Sigmoid colon (tissue), 7 donors: ENCODE data around the gene WDTC1. TPM values are rescaled to one million over a fixed set of nuclear protein-coding genes. Genes with fewer than 3 reads are reported as not detected.
A peak's percentile ranks its signal among the peaks of the same experiment; 100 is the strongest.
"Not testable (repeated sequence)": the region's sequence is repeated elsewhere in the genome, so short reads cannot be mapped to it uniquely, and the experiment has no call there.

ENCODE experiments used
- DNase-seq: peaks from one replicate; pipeline ENCODE4 v3.0.0-alpha.2; 2019
- H3K27ac ChIP-seq, 4 donors: fragments of 200-600 bp; sonication (generic); one replicate each; pipeline ENCODE4 v1.5.1; 2016 to 2019; ENCODE audit warnings: mild to moderate bottlenecking in 1 of 4
- H3K27me3 ChIP-seq, 3 donors: fragments of 200-600 bp; sonication (generic); one replicate each; pipeline ENCODE4 v1.5.1; 2019; ENCODE audit warnings: mild to moderate bottlenecking in 1 of 3
- H3K36me3 ChIP-seq, 4 donors: fragments of 200-600 bp; sonication (generic); one replicate each; pipeline ENCODE4 v1.5.1; 2016 to 2019
- H3K4me1 ChIP-seq, 4 donors: fragments of 200-600 bp; sonication (generic); one replicate each; pipeline ENCODE4 v1.5.1; 2017 to 2019
- H3K4me3 ChIP-seq, 4 donors: fragments of 200-600 bp; sonication (generic); one replicate each; pipeline ENCODE4 v1.5.1; 2017 to 2019; ENCODE audit warnings: mild to moderate bottlenecking in 2 of 4, moderate library complexity in 1 of 4
- H3K9me3 ChIP-seq, 4 donors: fragments of 200-600 bp in 3 of 4; sonication (generic) in 3 of 4; one replicate each; pipeline versions ENCODE4 v1.5.1 to v1.6.1; 2013 to 2019
- CTCF ChIP-seq, 4 experiments: fragments of 450-650 bp in 3 of 4; fragments of 200-600 bp in 1 of 4; IDR thresholded peaks; one replicate each; pipeline ENCODE4 v1.5.1; 2016 to 2019; ENCODE audit warnings: antibody characterized with exemption in 4 of 4, mild to moderate bottlenecking in 3 of 4, moderate library complexity in 2 of 4
- EP300 ChIP-seq, 4 donors: sonication (generic); formaldehyde crosslinking; IDR thresholded peaks; one replicate each; pipeline ENCODE4 v1.6.1; 2017; ENCODE audit warnings: antibody characterized with exemption in 4 of 4
- POLR2A ChIP-seq, 2 donors: fragments of 450-650 bp; IDR thresholded peaks; one replicate each; pipeline ENCODE4 v1.6.1; 2016; ENCODE audit warnings: antibody characterized with exemption in 2 of 2, mild to moderate bottlenecking in 2 of 2, moderate library complexity in 2 of 2
- POLR2AphosphoS5 ChIP-seq, 4 donors: sonication (generic); formaldehyde crosslinking; IDR thresholded peaks; one replicate each; pipeline ENCODE4 v1.6.1; 2017; ENCODE audit warnings: antibody characterized with exemption in 4 of 4
- WGBS, 2 donors: extraction: QIAGEN DNeasy Blood & Tissue Kit; methylation state at CpG; one replicate each; pipeline ENCODE4 v1.1.7; 2013; 5-methylcytosine and 5-hydroxymethylcytosine counted together
- intact Hi-C: fragments of 100-400 bp; cut with DNase I; formaldehyde crosslinking; loops from one replicate; pipeline ENCODE4 v1.15.1; 2023
- polyA plus RNA-seq, 3 donors: library from polyadenylated mRNA; stranded (reverse); fragments of 200-250 nt; gene quantifications; one replicate each; pipeline ENCODE4 v1.2.3, GENCODE V29; 2013
- total RNA-seq, 4 donors: library from RNA; depleted of rRNA; stranded (reverse); fragments of >200 nt; gene quantifications; one replicate each; pipeline ENCODE4 v1.1.0, GENCODE V29; 2016
- donor health status: healthy with polysubstance abuse.
- donor health status: Bipolar disorder and iron deficiency.
- donor health status: healthy.

WDTC1 gene
- total RNA-seq: 10 to 100 TPM; 27.5 to 32.4 (median 29.6) TPM
- polyA plus RNA-seq: 10 to 100 TPM; 15.0 to 26.5 (median 21.3) TPM

DNA sequence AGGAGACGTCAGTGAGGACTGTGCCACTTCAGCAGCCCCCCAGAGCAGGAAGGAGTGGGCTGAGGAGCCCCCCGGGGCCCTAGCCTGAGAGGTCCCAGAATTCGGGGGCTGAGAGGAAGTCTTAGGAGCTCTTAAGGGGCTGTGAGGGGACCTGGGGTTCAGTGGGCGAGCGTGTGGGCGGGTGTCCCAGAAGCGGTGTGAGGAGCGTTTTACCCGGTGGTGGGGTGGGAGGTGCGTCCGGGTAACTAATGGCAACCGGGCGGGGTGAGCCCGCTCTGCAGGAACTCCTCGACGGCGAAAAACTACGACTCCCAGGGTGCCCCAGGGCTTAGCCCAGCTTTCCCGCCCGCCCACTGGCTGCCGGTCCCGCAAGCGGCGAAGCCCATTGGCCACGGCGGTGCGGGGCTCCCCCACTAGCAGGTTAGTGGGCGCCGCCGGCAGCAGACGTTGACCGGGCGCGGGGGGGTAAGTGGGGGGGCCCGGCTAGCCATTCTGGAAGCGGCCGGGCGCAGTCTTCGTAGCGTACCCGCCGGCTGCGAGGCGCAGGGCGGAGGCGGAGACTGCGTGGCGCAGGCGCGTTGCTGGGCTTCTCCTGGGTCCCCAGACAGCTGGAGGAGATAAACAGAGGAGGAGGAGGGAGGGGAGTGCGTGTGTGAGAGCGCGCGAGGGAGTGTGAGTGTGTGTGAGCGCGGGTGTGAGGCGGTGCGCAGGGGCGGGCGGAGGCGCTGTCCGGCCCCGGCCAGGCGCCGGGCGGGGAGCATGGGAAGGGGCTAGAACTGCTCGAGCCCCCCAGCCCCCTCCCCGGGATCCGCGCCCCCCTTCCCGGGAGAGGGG, at the start of gene WDTC1:
Gene WDTC1 (plus strand): TSS at position 584 of the 834 bp plus-strand sequence. CDS start 26,423 bp downstream, outside the sequence.
- Histone ChIP-seq H3K4me3 (peak within 1 kb of the TSS; percentile 84 to 100 (median 92)), H3K36me3 (no peaks in the 10 kb centered on the region), H3K4me1 (peaks cover 0 to 27% (median 21%) of the 10 kb centered on the region in 4 donors), H3K27ac (peak within 1 kb of the TSS; percentile 89 to 93 (median 91)), H3K27me3 (no peaks in the 10 kb centered on the region), H3K9me3 (no peaks in the 10 kb centered on the region)
- intact Hi-C loops: loop anchor here (5.0 kb wide), 1 partner anchor 82 kb away; no protein-coding TSS in a partner anchor
- 1% methylated on average over 71 of the region's 71 CpGs for WGBS, 2 donors
- TF ChIP-seq CTCF (IDR thresholded peaks at IDR 0.05): no peak
- peak; percentile 32 to 55 for TF ChIP-seq POLR2A (IDR thresholded peaks at IDR 0.05)
- peak; percentile 53 to 77 (median 74) for TF ChIP-seq POLR2AphosphoS5 (IDR thresholded peaks at IDR 0.05)
- DNase-seq: peak; percentile 99

GRCh38 chr1:27184665-27185064, 49.8 kb upstream of the WDTC1 start:
- H3K27ac ChIP-seq, DNase-seq, intact Hi-C loops, H3K4me1 ChIP-seq, H3K9me3 ChIP-seq, H3K27me3 ChIP-seq, H3K4me3 ChIP-seq, H3K36me3 ChIP-seq: not testable (repeated sequence)
- WGBS, 2 donors: 63 to 82% methylated on average over 3 of the region's 3 CpGs

- Histone ChIP-seq H3K4me1 (no peaks in the 10 kb centered on the region), H3K27me3 (no peaks in the 10 kb centered on the region), H3K9me3 (no peaks in the 10 kb centered on the region), H3K27ac (peak overlapping the region in 1 of 4 donors; percentile 1), H3K4me3 (no peak overlapping the region), H3K36me3 (no peaks in the 10 kb centered on the region)
- 22 to 65% methylated on average over 8 of the region's 8 CpGs for WGBS, 2 donors
- DNase-seq: no peak
- TF ChIP-seq POLR2A (IDR thresholded peaks at IDR 0.05) (no peak), CTCF (IDR thresholded peaks at IDR 0.05) (no peak), EP300 (IDR thresholded peaks at IDR 0.05) (no peak), POLR2AphosphoS5 (IDR thresholded peaks at IDR 0.05) (no peak)
- intact Hi-C loops: no loop called here
Measured at GRCh38 chr1:27192039-27192529, 42.3 kb upstream of the WDTC1 start.

GRCh38 chr1:27193194-27193593, 41.2 kb upstream of the WDTC1 start:
- 95 to 99% methylated on average over 1 of the region's 1 CpG for whole genome bisulfite sequencing, 2 donors
- DNase-seq: no peak
- TF ChIP-seq POLR2A (IDR thresholded peaks at IDR 0.05) (no peak), EP300 (IDR thresholded peaks at IDR 0.05) (no peak), POLR2AphosphoS5 (IDR thresholded peaks at IDR 0.05) (no peak), CTCF (IDR thresholded peaks at IDR 0.05) (no peak)
- Histone ChIP-seq H3K9me3 (no peaks in the 10 kb centered on the region), H3K27me3 (no peaks in the 10 kb centered on the region), H3K4me1 (no peaks in the 10 kb centered on the region), H3K4me3 (no peak overlapping the region), H3K27ac (no peak overlapping the region), H3K36me3 (no peaks in the 10 kb centered on the region)
- intact Hi-C loops: no loop called here

DNA sequence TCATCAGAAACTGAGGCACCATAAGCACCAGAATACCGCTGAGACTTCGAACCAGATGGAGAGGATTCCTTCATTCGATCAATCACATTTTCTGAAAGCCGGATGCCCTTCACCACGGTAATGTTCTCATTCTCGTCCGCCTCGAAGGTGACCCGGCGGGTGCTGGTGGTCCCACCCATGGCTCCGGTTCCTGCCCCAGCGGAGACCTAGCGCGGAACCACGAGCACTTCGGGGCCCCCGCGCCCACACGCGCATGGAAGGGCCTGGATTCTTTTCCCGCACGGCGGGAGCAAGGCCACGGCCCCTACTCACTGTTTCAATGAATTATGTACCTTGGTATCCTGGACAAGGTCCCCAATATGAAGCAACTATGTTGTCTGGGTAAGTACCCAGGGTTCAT, 33.1 kb upstream of the WDTC1 start:
- Histone ChIP-seq H3K9me3 (no peaks in the 10 kb centered on the region), H3K4me3 (no peak overlapping the region), H3K27me3 (no peaks in the 10 kb centered on the region), H3K4me1 (no peaks in the 10 kb centered on the region), H3K27ac (no peak overlapping the region), H3K36me3 (no peaks in the 10 kb centered on the region)
- TF ChIP-seq CTCF (IDR thresholded peaks at IDR 0.05): no peak
- TF ChIP-seq EP300 (IDR thresholded peaks at IDR 0.05): no peak
- TF ChIP-seq POLR2A (IDR thresholded peaks at IDR 0.05): no peak
- TF ChIP-seq POLR2AphosphoS5 (IDR thresholded peaks at IDR 0.05): no peak
- WGBS, 2 donors: 95 to 96% methylated on average over 24 of the region's 24 CpGs
- intact Hi-C loops: no loop called here
- DNase-seq: no peak
